RCC 7860 (cell line): ENCODE data around the gene SAPCD2.

Source experiments
- DNase-seq: peaks from one replicate; pipeline ENCODE4 v3.0.0-alpha.2; 2015; ENCODE audit warnings: low spot score
- FAIRE-seq: peaks from 2 replicates; lab custom pipeline; 2012; peaks lifted over from hg19 to GRCh38; lab: Jason Lieb, UNC

The SAPCD2 gene

DNA sequence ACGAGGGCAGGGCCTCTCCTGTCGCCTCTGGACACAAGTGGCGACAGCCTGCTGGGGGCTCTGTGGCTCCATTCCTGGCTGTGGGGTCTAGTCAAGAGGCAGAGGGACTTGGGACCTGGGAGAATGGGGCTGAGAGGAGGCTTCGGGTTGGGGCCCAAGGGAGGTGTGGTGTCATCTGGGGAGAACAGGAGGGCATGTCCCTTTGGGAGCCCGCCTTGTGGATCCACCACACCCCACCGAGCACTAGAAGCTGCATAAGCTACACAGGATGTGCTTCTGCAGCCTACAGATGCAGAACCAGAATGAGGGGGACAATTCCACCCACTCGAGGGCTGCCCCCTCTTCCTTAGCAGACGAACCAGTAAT, 12.6 kb upstream of the SAPCD2 start:
- FAIRE-seq (no peak), DNase-seq (peak; percentile 7)

DNA sequence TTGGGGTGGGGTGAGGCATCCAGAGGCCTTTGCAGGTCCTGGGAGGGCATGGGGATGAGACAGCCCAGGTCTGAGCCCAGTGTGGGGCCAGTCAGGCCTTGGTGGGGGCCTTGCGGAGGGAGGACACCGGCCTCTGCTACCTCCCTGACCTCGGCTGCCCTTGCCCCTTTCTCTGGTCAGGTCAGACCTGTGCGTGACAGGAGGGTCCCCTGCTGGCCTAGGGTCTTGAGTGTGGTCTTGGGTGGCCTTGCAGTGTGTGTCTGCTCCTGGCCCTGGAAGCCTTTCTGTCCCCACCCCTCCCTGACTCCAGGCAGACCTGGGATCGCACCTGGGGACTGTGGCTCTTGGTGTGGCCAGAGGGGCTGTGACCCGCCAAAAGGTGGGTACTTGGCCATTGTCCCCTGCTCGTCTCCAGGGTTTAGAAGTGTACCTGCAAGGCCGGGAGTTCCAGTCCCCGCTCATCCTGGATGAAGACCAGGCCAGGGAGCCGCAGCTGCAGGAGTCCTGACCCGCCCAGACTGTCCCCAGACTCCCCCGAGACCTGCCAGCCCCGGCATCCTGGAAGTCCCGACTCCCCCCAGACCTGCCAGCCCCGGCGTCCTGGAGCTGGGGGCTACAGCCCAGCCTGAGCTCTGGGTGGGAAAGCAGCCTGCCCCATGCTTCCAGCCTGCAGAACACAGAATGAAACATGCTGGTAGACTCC, 12.0 kb upstream of the SAPCD2 start:
- DNase-seq (no peak), FAIRE-seq (no peak)

DNA sequence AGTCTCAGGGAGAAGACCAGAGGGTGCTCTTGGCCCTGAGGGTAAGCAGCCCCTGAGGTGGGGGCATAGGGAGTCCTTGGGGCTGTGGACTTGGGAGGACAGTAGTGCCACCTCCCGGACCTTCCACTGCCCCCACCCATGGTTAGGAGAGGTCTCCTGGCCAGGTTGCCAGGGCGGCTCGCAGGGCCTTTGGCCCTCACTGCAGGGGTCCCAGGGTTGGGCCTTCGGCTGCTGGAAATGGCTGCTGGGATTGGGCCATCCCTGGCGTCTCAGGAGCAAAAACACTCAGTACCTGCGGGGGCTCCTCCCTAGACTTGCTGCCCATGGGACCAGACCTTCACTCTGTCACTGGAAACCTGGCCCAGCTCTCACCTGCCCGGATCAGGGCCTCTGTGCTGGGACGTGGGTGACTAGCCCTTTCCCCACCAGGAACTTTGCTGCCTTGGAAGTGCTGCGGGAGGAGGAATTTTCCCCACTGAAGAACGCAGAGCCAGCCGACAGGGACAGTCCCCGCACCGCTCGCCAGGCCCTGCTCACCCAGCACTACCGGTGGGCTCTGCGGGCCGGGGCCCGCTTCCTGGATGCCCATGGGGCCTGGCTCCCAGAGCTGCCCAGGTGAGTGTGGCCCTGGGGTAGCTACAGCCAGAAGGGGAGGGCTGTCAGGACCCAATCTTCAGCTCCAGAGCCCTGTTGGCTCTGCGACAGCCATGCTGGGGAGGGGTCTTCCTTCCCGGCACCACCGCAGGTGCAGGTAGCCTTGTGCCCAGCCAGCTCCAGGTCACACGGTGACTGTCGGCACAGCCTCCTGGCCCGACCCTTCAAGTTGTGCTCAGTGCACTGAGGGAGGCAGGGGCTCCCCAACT, 10.1 kb upstream of the SAPCD2 start:
- DNase-seq (no peak), FAIRE-seq (no peak)

DNA sequence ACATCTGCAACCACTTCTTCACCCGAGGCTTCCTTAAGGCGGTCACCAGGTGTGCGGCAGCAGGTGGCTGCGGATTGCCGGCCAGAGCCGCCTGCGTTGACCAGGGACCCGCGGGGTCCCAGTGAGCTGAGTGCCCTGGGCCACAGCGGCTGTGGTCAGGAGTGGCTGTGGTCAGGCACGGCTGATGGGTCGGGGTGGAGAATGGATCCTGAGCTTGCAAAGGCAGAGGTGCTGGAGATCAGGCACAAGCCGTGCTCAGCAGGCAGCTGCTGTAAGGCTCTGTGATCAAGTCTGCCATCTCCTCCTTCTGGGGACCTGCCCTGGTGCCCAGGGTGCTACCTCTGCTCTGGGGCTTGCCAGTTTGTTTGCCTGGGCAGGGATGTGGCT, 9.0 kb upstream of the SAPCD2 start:
- no peak for FAIRE-seq
- no peak for DNase-seq

DNA sequence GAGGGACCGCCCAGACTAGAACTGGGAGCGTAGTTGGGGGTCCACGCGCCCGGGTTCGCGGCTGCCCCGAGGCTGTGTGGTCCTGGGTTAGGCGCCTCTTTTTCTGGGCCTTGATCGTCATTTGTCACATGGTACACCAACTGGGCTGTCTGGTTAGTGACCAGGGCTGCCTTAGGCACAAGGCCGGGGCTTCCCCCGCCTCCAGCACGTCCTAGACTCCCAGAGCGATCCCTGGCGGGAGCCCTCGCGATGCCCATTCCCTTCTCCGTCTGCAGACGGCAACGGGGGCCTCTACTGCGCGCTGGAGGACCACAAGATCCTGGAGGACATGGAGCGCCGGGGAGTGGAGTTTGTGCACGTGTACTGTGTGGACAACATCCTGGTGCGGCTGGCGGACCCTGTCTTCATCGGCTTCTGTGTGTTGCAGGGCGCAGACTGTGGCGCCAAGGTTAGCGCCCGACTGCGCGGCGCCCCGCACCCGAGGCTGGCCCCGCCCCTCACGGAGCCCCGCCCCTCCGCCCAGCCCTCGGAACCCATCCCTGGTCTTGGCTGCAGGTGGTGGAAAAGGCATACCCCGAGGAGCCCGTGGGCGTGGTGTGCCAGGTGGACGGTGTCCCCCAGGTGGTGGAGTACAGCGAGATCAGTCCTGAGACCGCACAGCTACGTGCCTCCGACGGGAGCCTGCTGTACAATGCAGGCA, 8.5 kb upstream of the SAPCD2 start:
- no peak for FAIRE-seq
- no peak for DNase-seq

DNA sequence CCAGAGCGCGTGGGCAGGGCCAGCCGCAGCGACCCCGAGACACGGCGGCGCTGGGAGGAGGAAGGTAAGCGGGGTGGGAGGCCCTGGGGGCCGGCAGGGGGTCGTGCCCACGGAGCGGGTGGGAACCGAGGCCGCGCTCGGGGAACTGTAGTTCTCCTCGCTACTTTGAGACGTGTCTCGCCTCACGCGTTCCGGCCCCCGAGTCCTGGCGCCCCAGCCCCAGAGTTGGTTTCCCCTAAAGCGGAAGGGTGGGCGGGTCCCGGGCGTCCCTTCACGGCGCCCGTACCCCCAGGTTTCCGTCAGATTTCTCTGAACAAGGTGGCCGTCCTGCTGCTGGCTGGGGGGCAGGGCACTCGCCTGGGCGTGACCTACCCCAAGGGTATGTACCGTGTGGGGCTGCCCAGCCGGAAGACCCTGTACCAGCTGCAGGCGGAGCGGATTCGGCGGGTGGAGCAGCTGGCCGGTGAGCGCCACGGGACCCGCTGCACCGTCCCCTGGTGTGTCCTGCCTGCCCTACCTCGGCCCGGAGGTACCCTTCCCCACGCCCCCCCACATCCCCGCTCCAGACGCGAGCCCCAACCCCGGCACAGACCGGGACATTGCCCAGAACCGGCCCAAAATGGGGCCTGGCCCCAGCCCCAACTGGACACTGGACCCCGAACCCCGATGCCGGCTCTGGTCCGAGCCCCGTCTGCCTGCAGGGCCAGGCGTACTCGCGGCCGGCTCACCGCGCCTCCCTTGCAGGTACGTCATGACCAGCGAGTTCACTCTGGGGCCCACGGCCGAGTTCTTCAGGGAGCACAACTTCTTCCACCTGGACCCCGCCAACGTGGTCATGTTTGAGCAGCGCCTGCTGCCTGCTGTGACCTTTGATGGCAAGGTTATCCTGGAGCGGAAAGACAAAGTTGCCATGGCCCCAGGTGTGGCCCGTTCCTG, 7.7 kb upstream of the SAPCD2 start:
- DNase-seq (no peak), FAIRE-seq (no peak)

DNA sequence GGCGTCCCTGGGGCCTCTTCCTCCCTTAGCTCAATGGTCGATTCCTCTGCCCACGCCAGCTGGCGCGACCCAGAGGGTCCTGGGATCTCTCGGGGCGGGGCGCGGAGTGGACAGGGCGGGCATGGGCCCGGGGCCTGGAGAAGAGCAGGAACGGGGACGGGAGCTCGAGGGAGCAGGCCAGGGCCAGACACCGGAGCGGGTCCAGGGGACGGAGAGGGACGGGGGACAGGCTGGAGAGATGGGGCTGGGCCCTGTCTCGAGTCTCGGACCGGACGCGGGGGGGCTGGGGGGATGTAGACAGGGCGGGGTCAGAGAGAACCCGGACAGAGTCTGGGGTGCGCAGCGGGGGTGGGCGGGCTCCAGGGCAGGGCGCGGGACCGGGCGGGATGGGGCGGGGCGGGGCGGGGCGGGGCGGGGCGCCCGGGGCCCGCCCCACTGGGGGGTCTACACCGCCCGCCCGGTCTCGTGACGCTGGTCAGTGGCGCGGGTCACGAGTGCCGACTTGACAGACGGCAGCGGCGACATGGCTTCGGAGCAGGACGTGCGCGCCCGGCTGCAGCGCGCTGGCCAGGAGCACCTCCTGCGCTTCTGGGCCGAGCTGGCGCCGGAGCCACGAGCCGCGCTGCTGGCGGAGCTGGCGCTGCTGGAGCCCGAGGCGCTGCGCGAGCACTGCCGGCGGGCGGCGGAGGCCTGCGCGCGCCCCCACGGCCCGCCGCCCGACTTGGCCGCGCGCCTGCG, 6.8 kb upstream of the SAPCD2 start, which contains the start of gene UAP1L1:
Gene UAP1L1, plus strand, starts transcription at position 508 of the 738 bp plus-strand sequence. Its CDS starts 16 bp downstream, at position 524.
- no peak for FAIRE-seq
- DNase-seq = peak; percentile 17

DNA sequence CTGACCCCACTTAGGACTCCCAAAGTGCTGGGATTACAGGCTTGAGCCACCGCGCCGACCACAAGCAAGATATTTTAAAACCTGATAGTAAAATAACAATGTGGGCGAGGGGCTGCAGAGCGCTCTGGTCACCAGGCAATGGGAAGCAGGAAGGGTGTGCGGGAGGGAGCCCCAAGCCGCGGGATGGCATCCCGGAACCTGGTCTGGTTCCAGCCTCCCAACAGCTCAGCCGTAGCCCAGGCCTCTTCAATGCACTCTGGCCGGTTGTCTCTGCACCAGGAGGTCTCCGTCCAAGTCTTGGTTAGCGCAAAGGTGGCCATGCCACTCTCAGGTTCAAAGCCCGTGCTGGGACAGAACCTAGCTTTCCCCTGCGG, 6.3 kb upstream of the SAPCD2 start:
- DNase-seq = no peak
- no peak for FAIRE-seq

DNA sequence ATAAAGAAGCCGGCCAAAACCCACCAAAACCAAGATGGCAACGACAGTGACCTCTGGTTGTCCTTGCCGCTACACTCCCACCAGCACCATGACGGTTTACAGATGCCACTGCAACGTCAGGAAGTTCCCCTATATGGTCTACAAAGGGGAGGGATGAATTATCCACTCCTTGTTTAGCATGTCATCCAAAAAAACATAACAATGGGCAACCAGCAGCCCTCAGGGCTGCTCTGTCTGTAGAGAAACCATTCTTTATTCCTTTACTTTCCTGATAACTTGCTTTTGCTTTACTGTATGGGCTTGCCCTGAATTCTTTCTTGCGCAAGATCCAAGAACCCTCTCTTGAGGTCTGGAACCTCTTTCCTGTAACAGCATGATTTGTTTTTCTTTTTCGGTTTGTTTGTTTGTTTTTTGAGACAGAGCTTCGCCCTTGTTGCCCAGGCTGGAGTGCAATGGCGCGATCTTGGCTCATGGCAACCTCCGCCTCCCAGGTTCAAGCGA, 5.0 kb upstream of the SAPCD2 start:
- DNase-seq (no peak), FAIRE-seq (no peak)

DNA sequence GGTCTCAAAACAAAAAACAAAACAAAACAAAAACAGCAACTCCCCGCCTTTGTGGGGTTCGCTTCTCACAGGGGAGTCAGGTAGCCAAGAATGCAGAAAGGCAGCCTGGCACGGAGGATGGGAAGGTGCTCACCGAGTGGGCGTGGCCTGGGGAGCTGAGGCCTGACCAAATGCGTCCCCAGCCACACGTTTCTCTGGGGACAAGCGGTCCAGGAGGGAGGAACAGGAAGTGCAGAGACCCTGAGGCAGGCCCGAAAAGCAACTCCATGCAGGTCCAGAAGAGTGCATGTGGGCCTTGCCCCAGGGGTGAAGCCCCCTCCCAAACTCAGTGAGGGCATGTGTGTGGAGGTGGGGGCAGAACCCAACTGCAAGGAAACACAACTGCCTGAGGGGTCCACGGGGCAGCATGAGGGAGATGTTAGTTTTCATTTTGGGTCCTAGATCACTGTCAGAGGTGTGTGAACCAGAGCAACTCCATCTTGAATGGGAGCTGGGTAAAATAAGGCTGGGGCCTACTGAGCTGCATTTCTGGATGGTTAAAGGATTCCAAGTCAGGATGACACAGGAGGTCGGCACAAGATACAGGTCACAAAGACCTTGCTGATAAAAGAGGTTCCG, 4.4 kb upstream of the SAPCD2 start:
- FAIRE-seq = no peak
- no peak for DNase-seq

DNA sequence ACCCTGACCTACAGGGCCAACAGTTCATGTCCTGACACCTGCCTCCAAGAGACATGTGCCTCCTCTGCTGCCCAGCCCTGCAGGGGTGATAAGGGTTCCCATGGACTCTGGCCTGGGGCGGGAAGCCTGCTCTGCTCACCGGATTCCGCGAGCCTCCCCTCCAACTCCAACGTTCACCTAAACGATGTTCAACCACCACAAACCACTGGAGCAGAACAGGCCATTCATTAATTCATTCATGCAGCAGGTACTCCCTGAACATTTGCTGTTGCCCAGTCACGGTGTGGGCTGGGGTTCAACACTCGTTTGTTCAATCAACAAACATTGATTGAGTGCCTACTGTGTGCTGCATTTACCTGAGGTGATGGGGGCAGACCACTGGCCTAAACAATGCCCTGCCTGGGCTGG, 3.6 kb upstream of the SAPCD2 start:
- FAIRE-seq = no peak
- DNase-seq = no peak

DNA sequence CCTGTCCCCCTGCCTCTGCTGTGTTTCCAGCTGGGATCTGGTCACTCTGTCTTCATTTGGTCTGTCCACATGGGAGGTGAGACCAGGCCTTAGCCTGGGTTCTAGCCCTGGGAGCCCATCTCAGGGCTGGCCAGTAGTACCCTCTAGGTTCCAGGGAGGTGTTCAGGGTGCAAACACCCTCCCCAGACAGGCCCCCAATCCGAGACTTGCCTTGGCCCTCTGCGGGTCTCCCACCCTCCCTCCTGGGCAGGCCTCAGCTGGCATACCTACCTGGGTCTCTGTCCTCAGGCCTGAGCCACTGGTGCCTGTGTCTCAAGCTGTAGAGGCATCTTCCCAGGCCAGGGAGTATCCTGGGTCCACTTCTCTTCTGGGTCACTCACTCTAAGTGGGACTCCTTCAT, 925 bp upstream of the SAPCD2 start:
- DNase-seq (no peak), FAIRE-seq (no peak)

DNA sequence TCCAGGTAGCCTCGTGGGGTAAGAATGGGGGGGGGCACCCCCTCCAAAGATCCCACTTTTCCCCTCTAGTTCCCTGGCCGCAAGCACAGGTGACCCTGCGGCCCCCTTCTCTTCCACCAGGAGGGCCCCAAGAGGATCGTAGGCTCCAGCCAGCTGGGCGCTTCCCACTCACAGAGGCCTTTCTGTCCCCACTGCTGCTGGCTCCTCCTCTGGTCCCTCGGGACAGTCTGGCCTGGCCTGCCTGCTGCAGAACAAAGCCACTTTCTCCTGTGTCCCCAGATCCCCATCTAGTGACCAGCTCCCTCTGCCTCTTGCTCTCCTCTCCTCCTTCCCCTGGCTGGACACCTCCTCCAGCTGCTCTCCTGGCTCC, 534 bp upstream of the SAPCD2 start:
- FAIRE-seq (no peak), DNase-seq (peak; percentile 11)

DNA sequence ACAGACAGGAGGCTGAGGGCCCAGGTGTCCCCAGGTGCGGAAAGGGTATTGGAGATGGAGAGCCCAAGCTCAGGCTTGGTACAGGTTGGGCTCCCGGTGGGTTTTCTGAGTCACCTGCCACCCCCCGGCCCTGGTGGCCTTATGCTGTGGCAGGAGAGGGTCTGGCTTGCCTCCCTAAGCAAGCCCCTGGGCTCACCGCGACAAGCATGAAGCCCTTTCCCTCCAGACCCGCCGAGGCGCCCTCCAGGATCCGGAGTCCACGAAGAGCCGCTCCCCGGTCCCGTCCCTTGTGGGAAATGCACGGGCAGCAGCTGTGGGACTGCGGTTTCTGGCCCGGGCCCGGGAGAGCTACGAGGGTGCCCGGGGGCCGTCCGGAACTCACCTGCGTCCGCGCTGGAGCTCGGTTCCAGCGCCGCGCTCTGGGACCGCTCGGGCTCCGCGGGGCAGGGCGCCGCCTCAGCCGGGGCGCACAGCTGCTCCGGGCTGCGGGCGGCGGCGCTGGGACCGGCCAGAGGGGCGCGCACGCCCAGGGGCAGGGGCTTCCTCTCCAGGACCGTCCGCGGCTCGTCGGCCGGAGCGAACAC, 757 bp downstream of the SAPCD2 start:
- FAIRE-seq (no peak), DNase-seq (no peak)

DNA sequence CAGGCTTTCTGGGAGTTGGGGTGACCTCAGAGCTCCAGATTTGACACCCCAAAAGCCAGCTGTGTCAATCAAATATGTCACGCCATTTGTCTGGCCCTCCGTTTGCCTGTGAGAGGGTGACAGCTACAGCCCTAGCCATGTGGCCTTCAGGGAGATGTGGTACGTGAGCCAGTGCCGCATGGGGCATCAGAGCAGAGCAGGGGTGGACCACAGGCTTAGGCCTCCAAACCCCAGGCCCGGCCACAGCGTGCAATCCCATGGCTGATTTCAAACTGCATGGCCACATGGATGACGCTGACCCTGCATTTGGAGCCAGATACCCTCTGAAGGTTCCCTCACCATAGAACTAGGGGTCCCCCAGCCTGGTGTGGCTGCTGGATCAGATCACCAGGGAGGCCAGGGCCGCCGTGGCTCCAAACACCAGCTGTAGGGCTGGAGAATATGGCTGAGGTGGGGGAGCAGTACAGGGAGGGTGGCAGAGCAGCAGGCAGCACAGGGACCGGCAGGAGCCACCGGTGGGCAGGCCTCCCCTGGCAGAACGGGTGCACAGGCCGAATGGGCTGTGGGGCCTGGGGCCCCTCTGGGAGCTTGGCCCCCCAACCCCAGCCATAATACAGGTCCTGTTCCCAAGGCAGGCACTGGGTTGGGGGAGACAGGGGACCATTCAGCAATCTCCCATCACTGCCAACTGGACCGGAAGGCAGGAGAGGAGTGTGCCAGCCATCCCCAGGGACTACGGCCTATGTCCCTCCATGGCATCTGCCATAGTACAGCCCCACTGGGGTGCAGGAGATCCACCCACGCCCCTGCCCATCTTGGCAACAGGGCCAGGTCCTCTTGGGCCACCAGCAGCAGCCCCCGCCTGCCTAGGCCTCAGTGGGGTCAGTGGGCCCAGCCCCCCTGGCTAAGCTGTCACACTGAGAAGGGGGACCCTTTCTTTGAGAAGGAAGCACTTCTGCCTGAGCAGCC, 1.5 kb downstream of the SAPCD2 start:
- FAIRE-seq (no peak), DNase-seq (no peak)

DNA sequence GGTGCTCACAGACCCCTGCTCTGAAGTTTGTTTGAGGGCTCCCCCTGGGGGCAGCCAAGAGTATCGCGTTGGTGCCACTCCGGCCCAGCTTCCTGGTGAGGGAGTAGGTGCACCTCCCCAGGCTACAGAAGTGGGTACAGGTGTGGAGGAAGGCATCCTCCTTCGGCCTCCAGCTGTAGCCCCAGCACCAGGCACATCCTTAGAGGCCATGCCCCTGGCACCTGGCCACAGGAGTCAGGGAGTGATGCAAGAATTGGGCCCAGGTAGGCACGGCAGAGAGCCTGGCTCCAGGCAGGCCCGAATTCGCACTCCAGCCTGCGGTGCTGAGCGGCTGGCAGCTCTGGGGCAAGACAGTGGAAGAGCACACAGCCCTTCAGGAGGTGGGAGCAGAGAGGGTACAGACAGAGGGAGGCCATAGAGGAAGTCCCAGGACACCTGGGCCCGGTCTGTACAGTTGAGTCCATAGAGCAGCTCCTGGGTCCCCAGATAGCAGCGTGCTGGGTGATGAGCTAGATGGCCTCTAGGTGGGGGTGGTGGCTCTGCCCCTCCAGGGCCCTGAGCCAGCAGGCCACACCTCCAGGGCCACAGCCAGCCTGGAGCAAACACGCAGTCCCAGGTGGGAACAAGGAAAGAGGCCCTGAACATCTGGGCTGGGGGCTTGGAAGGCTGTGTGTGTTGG, 2.4 kb downstream of the SAPCD2 start:
- no peak for FAIRE-seq
- peak; percentile 66 for DNase-seq

DNA sequence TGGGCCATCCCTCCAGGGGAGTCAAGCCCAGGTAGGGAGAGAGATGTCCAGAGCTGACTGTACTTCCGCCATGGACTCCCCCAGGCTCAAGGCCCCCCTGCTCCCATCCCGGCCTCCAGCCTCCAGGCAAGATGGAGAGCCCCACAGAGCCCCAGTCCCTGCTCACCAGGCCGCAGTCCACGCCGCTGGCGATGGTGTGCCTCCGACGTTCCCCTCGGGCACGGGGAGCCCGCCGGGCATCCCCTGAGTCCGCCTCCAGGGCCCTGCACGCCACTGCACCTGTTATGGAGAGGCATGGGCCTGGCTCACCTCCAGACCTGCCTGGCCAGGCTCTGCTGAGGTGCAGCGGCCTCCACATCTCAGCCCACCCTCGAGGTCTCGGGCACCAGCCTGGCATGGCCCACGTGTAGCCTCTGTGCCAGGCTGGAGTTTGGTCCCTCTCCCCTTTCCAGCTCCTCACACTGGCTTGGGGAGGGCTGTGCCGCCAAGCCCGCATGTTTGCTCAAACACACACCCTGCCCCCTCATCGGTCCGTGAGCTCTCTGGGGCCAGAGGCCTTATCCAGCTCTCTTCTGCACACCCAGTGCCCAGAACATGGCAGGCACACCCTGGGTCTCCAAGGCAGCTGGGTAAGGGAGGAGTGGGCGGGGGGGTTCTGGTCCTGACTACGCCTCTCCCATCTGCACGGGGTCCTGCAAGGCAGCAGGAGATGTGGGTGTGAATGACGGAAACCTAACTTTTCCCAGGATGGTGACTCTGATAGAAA, 4.1 kb downstream of the SAPCD2 start:
- no peak for DNase-seq
- FAIRE-seq = no peak
